ENCODE results near the gene UGDH.
"Not testable (repeated sequence)": the region's sequence is repeated elsewhere in the genome, so short reads cannot be mapped to it uniquely, and the experiment has no call there.

UGDH gene

GRCh38 chr4:39528061-39528465 lies 824 bp upstream of the UGDH start:
- no peak for DNase-seq

- DNase-seq, result no peak
These were observed 409 bp downstream of the UGDH start for GRCh38 chr4:39526765-39527295.

- no peak for DNase-seq
These were observed 1.2 kb downstream of the UGDH start for GRCh38 chr4:39525822-39526690.

GRCh38 chr4:39524161-39524957 lies 2.9 kb downstream of the UGDH start:
- no peak for DNase-seq

GRCh38 chr4:39522068-39522467 lies 5.2 kb downstream of the UGDH start:
- DNase-seq, result no peak

- DNase-seq, result no peak
These were observed 5.9 kb downstream of the UGDH start for GRCh38 chr4:39521253-39521919.

GRCh38 chr4:39518484-39518883 lies 8.8 kb downstream of the UGDH start:
- DNase-seq, result no peak

- DNase-seq, result no peak
These were observed 10.8 kb downstream of the UGDH start for GRCh38 chr4:39516407-39516966.

GRCh38 chr4:39515669-39516401 lies 11.4 kb downstream of the UGDH start:
- not testable (repeated sequence) for DNase-seq

- DNase-seq, result no peak
These were observed 12.3 kb downstream of the UGDH start for GRCh38 chr4:39514888-39515401.

GRCh38 chr4:39514266-39514665 lies 13.0 kb downstream of the UGDH start:
- not testable (repeated sequence) for DNase-seq

- no peak for DNase-seq
These were observed 16.8 kb downstream of the UGDH start for GRCh38 chr4:39510348-39510929.

GRCh38 chr4:39505581-39505980 lies 21.7 kb downstream of the UGDH start:
- DNase-seq, result no peak

GRCh38 chr4:39504538-39504937 lies 22.7 kb downstream of the UGDH start:
- no peak for DNase-seq

GRCh38 chr4:39502664-39503035 lies 24.6 kb downstream of the UGDH start:
- not testable (repeated sequence) for DNase-seq

GRCh38 chr4:39502019-39502663 lies 25.1 kb downstream of the UGDH start:
- DNase-seq, result no peak

- DNase-seq, result no peak
These were observed 28.6 kb downstream of the UGDH start for GRCh38 chr4:39498727-39499020.

GRCh38 chr4:39497909-39498726 lies 29.1 kb downstream of the UGDH start:
- DNase-seq, result no peak

- DNase-seq, result no peak
These were observed 31.6 kb downstream of the UGDH start for GRCh38 chr4:39495446-39496213.
